ENCODE results near the gene TIMELESS. TPM values are rescaled to one million over a fixed set of nuclear protein-coding genes. Genes with fewer than 3 reads are reported as not detected.

The TIMELESS gene
- polyA plus RNA-seq: 0.20 and 0.63 TPM in 2 replicates

DNA sequence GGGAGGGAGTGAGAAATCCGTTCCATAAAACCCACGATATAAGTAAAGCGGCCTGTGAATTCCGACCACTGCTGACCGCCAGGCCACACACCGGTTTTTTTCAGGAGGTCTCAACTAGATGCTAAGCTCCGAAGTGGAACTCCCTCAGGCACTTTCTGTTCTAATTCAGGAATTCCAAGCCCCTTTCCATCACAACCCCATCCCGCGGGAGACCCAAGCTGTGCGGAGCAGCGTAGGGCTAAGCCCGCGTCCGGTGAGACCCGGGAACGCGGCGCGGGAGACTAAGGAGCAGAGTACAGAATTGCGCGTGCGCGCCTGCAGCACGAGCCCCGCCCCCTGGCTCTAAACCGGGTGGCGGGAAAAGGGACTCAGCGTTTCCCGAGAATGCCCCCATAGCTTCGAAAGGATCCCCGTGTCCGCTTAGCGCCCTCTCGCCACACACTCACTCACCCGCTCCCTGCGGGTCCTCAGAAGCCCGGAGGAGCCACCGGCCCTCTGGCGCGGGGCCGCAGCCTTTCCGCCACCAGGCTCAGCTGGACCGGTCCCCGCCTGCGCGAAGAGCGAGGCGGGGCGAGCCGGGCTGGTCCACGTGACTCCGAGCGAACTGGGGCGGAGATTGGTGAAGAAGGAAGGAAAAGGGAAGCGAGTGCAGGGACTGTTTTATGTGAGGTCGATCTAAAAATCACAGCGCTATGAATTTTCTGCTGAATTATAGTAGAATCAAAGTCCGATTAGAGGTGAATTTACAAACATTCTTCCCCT lies at the start of gene TIMELESS:
Gene TIMELESS, minus strand, starts transcription at position 567 of the 762 bp plus-strand sequence. CDS start 15,256 bp downstream, outside the sequence.

DNA sequence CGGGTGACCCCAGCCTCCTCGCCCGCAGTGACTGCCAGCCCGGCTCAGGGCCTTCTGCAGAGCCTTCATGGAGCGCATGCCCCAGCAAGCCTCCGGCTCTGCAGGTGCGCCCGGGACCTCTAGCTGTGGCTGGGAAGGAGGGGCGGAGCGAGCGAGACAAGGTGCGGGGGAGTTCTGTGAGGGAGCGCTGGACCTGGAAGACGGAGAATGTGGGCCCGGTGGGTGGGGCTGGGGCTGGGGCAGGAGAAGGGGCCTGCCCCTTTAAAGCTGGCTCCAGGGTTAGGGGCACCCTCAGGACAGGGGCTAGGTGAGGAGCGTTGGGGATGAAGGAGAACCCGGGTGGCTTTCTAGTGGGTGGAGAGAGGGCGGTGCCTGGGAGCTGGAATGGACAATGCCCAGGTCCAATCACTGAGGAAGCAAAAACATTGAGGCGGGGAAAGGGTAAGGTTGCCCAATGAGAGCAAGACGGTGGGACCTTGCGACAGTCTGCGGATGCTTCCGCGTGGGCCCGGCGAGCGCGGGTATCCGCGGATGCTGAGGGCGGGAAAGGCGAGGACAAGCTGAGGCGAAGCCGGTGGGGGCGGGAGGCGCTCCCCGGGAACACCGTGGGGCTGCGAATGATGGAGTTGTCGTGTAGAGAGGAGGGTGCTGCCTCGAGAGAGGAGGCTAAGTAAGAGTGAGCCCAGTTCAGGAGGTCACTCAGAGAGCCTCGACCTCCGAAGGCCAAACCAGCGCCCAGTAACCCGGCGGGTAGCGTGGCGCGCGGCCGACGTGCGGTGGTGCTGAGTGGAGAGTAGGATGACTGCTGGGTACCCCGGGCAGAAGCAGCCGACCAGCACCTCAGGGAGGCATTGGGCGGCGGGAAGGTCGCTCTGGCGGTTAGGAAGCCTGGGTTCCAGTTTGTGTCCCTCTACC lies 39.1 kb upstream of the TIMELESS start, which contains the start of gene GLS2:
Gene GLS2, minus strand, starts transcription at position 121 of the 915 bp plus-strand sequence. Its CDS starts 43 bp downstream, at position 78.

DNA sequence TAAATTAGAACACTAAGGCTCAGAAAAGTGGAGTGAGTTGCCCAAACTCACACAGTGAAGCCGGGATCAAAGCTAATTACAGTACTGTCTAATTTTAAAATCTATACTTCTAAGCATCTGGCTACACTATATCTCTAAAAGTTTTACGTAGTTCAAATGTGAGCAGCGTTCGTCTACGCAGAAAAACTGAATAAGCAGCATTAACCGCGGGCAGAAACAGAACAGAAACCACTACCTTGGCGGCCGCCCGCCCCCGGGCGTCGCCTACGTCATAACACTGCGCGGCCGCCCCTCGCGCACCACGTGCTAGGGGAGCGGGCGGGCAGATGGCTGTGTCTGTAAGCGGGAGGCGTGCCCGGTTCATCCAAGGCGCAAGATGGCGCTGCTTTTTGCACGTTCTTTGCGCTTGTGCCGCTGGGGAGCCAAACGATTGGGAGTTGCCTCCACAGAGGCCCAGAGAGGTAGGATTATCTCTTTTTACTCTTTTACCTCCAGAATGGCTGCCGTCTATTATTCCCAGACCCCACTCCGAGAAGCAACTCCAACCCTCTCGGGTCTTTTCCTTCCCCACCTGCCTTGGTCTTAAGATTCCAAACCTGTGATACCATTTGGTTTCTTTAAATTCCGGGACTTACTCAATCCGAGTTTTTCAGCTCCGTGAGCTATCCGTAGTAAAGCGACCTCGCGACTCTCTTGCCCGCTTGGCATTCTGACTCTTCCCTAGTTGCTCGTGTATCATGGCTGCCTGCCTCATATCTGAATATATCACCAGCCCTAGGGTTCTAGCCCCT lies 19.2 kb upstream of the TIMELESS start, which contains the start of gene SPRYD4:
Gene SPRYD4, plus strand, starts transcription at position 363 of the 791 bp plus-strand sequence. Its CDS starts 14 bp downstream, at position 377.

DNA sequence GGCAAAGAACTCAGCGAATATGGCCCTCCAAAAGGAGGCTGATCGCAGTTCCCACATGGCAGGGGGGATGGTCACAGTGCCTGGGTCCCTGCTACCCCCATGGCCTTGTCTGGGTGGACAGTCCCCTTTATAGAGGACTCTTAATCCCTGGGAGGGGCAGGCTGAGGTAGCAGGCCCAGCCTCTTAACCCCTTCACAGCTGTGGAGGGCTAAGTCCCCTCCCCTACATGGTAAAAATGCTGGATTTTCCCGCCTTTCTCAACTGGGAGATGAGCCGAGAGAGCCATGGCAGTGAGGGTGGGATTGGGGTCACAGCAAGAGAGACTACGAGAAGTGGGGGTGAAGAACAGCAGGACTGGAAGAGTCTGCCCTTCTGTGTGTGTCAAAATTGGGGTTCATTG lies 5.3 kb upstream of the TIMELESS start, which contains the start of gene MIP:
Gene MIP, minus strand, starts transcription at position 101 of the 400 bp plus-strand sequence. Its CDS starts 44 bp downstream, at position 57.

Other genes starting within 250 kb of the TIMELESS start
- 12.4 and 13.5 TPM in 2 replicates for gene RNF41, start 227.5 kb downstream of the TIMELESS start, polyA plus RNA-seq
- 28.3 and 36.4 TPM in 2 replicates for gene NABP2, start 225.1 kb downstream of the TIMELESS start, polyA plus RNA-seq
- not detected in 2 replicates for gene SLC39A5, start 219.4 kb downstream of the TIMELESS start, polyA plus RNA-seq
- gene ANKRD52, start 191.0 kb downstream of the TIMELESS start, polyA plus RNA-seq: 4.2 and 10.7 TPM in 2 replicates
- 6.7 and 8.2 TPM in 2 replicates for gene COQ10A, start 182.5 kb downstream of the TIMELESS start, polyA plus RNA-seq
- gene CS, start 149.1 kb downstream of the TIMELESS start, polyA plus RNA-seq: 117 and 124 TPM in 2 replicates
- gene CNPY2, start 133.4 kb downstream of the TIMELESS start, polyA plus RNA-seq: 115 and 134 TPM in 2 replicates
- 10.5 and 12.1 TPM in 2 replicates for gene PAN2, start 115.4 kb downstream of the TIMELESS start, polyA plus RNA-seq
- not detected in 2 replicates for gene IL23A, start 110.5 kb downstream of the TIMELESS start, polyA plus RNA-seq
- 9.7 and 26.8 TPM in 2 replicates for gene STAT2, start 89.3 kb downstream of the TIMELESS start, polyA plus RNA-seq
- 0.32 TPM in 1 of 2 replicates, not detected in the other for gene APOF, start 86.6 kb downstream of the TIMELESS start, polyA plus RNA-seq
- 0.51 TPM in 1 of 2 replicates, not detected in the other for gene MIP, start 5.2 kb upstream of the TIMELESS start, polyA plus RNA-seq
- gene SPRYD4, start 19.2 kb upstream of the TIMELESS start, polyA plus RNA-seq: 1.6 and 3.1 TPM in 2 replicates
- 8.9 and 18.7 TPM in 2 replicates for gene GLS2, start 38.7 kb upstream of the TIMELESS start, polyA plus RNA-seq
- gene RBMS2, start 72.4 kb upstream of the TIMELESS start, polyA plus RNA-seq: 0.30 and 0.83 TPM in 2 replicates
- 4.4 and 17.9 TPM in 2 replicates for gene BAZ2A, start 180.9 kb upstream of the TIMELESS start, polyA plus RNA-seq
- gene ATP5F1B, start 196.6 kb upstream of the TIMELESS start, polyA plus RNA-seq: 2,487 and 2,988 TPM in 2 replicates
- 186 and 202 TPM in 2 replicates for gene PTGES3, start 238.9 kb upstream of the TIMELESS start, polyA plus RNA-seq